Tibial artery (tissue), 4 donors: ENCODE results near the gene AK8.
A peak's percentile ranks its signal among the peaks of the same experiment; 100 is the strongest.

Experiments used
- DNase-seq, 2 donors: peaks; one replicate each; pipeline ENCODE4 v3.0.0-alpha.2; 2019
- H3K27ac ChIP-seq, 2 donors: fragments of 200-600 bp; sonication (generic) in 1 of 2; 1 replicate in 1 of 2; 2 replicates in 1 of 2; pipeline ENCODE4 v1.5.1; 2018 to 2019; ENCODE audit warnings: mild to moderate bottlenecking in 1 of 2
- H3K27me3 ChIP-seq, 2 donors: fragments of 200-600 bp; sonication (generic) in 1 of 2; one replicate each; pipeline versions ENCODE4 v1.5.1 to v1.6.0; 2016 to 2019
- H3K36me3 ChIP-seq, 3 donors: fragments of 200-600 bp; sonication (generic) in 2 of 3; one replicate each; pipeline ENCODE4 v1.5.1; 2016 to 2019; ENCODE audit warnings: mild to moderate bottlenecking in 2 of 3
- H3K4me1 ChIP-seq, 4 donors: fragments of 200-600 bp; sonication (generic) in 2 of 4; 1 replicate in 3 of 4; 2 replicates in 1 of 4; pipeline ENCODE4 v1.5.1; 2016 to 2019
- H3K4me3 ChIP-seq, 2 donors: fragments of 200-600 bp; sonication (generic) in 1 of 2; 1 replicate in 1 of 2; 2 replicates in 1 of 2; pipeline ENCODE4 v1.5.1; 2018 to 2019; ENCODE audit warnings: mild to moderate bottlenecking in 2 of 2
- H3K9me3 ChIP-seq, 3 donors: fragments of 200-600 bp; sonication (generic) in 1 of 3; one replicate each; pipeline ENCODE4 v1.5.1; 2016 to 2019
- intact Hi-C: fragments of 100-400 bp; cut with DNase I; formaldehyde crosslinking; loops from one replicate; pipeline ENCODE4 v1.15.0; 2023; ENCODE audit warnings: low total_unique reads
- TF ChIP-seq, protein P1 (sequence below), 2 experiments: fragments of 200-600 bp in 1 of 2; fragments of 450-650 bp in 1 of 2; IDR thresholded peaks; one replicate each; pipeline ENCODE4 v1.5.1; 2017 to 2019; ENCODE audit warnings: antibody characterized with exemption in 2 of 2, mild to moderate bottlenecking in 1 of 2, moderate library complexity in 1 of 2

Gene AK8, protein sequence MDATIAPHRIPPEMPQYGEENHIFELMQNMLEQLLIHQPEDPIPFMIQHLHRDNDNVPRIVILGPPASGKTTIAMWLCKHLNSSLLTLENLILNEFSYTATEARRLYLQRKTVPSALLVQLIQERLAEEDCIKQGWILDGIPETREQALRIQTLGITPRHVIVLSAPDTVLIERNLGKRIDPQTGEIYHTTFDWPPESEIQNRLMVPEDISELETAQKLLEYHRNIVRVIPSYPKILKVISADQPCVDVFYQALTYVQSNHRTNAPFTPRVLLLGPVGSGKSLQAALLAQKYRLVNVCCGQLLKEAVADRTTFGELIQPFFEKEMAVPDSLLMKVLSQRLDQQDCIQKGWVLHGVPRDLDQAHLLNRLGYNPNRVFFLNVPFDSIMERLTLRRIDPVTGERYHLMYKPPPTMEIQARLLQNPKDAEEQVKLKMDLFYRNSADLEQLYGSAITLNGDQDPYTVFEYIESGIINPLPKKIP

DNA sequence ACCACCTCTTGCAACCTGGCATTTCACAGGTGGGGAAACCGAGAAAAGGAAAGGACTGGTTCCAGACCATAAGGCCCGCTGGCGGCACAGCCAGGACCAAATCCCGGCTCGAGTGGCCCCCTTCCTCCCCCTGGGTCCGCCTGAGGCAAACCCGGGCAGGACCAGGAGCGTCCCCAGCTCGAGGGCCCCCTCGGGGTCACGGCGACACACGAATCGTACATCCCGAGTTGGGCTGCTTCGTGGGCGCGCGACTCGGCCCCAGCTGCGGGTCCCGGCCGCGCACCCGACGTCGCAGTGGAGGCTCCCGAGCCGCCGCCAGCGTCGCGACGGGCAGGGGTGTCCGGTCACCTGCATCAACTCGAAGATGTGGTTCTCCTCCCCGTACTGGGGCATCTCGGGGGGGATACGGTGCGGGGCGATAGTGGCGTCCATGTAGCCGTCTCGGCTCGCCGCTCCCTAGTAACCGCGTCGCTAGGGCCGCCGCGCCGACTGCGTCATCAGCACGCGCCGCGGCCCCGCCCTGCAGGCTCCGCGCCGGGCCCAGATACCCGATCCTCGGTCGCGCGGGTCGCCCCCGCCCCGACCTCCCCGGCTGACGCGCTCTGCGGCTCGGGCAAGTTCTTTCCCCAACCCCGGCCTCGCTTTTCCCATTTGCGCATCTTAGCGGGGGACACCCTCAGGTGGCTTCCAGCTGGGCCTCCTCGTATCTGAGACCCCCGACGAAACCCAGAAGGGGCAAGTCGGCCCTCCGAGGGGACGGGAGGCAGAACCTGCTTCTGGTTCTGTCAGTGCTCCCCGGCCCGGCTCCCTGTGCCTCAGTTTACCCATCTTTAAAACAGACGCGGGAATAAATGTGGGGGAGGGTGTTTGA is at the start of gene AK8:
Gene AK8 (minus strand): TSS at position 461 of the 871 bp plus-strand sequence. CDS start 29 bp downstream, at position 432.
- DNase-seq: peak; percentile 58 to 78
- peak within 1 kb of the TSS; percentile 63 to 75 for H3K4me3 ChIP-seq
- peaks cover 0 to 14% (median 9%) of the 10 kb centered on the region in 4 donors for H3K4me1 ChIP-seq
- no peaks in the 10 kb centered on the region for H3K36me3 ChIP-seq
- TF ChIP-seq, protein P1, sequence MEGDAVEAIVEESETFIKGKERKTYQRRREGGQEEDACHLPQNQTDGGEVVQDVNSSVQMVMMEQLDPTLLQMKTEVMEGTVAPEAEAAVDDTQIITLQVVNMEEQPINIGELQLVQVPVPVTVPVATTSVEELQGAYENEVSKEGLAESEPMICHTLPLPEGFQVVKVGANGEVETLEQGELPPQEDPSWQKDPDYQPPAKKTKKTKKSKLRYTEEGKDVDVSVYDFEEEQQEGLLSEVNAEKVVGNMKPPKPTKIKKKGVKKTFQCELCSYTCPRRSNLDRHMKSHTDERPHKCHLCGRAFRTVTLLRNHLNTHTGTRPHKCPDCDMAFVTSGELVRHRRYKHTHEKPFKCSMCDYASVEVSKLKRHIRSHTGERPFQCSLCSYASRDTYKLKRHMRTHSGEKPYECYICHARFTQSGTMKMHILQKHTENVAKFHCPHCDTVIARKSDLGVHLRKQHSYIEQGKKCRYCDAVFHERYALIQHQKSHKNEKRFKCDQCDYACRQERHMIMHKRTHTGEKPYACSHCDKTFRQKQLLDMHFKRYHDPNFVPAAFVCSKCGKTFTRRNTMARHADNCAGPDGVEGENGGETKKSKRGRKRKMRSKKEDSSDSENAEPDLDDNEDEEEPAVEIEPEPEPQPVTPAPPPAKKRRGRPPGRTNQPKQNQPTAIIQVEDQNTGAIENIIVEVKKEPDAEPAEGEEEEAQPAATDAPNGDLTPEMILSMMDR (IDR thresholded peaks at IDR 0.05): no peak
- H3K9me3 ChIP-seq: no peaks in the 10 kb centered on the region
- peak within 1 kb of the TSS; percentile 70 to 80 for H3K27ac ChIP-seq
- intact Hi-C loops: loop anchor here (10.0 kb wide), 2 partner anchors 67 to 203 kb away; partner anchors contain the start of genes GTF3C4 and TSC1
- H3K27me3 ChIP-seq: no peaks in the 10 kb centered on the region

DNA sequence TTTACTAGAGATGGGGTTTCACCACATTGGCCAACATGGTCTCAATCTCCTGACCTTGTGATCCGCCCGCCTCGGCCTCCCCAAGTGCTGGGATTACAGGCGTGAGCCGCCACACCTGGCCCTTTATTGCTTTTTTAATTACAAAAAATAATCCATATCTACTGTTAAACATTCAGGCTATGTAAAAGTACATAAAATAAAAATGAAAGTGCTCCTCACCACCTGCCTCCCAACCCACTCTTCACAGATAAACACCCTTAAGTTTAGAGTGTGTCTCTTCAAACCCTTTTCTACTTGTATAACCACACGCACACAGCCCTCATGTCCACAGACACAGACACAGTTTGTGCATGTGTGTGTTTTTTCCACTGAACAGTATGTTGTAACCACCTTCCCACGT is 49.6 kb upstream of the AK8 start:
- intact Hi-C loops: no loop called here
- Histone ChIP-seq H3K4me3 (no peak overlapping the region), H3K27ac (no peak overlapping the region), H3K9me3 (no peaks in the 10 kb centered on the region), H3K27me3 (no peaks in the 10 kb centered on the region), H3K36me3 (peaks cover 57 to 83% (median 77%) of the 10 kb centered on the region in 3 donors), H3K4me1 (no peaks in the 10 kb centered on the region)
- DNase-seq: no peak
- TF ChIP-seq, protein P1 (IDR thresholded peaks at IDR 0.05): no peak

DNA sequence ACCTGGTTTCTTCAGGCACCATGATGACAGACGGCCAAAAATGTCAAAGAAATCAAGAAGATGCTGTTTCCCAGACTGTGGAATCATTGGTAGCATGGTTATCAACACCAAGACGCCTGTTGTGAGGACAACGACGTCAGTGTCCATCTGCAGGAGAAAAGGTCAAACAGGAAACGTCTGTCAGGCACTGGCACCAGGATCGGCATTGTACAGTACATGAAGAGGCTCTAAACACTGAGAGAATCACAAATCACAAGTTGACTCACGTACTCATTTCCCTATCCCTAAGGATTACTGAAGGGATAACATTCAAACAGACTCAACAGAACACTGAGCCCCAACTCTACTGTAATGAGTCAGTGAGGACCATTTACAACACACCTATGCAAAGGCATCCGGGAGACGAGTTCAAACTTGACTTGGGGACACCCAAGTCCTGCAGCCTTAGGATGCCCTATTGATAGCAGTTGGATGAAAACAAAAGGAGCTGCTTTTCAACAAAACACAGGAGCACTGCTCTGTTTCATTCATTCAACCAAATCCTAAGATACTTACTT is 45.3 kb upstream of the AK8 start:
- H3K27ac ChIP-seq: no peak overlapping the region
- DNase-seq: no peak
- H3K27me3 ChIP-seq: no peaks in the 10 kb centered on the region
- intact Hi-C loops: no loop called here
- no peaks in the 10 kb centered on the region for H3K4me1 ChIP-seq
- H3K4me3 ChIP-seq: no peak overlapping the region
- TF ChIP-seq, protein P1 (IDR thresholded peaks at IDR 0.05): no peak
- H3K36me3 ChIP-seq: peaks cover 93 to 98% (median 97%) of the 10 kb centered on the region in 3 donors
- H3K9me3 ChIP-seq: no peaks in the 10 kb centered on the region

DNA sequence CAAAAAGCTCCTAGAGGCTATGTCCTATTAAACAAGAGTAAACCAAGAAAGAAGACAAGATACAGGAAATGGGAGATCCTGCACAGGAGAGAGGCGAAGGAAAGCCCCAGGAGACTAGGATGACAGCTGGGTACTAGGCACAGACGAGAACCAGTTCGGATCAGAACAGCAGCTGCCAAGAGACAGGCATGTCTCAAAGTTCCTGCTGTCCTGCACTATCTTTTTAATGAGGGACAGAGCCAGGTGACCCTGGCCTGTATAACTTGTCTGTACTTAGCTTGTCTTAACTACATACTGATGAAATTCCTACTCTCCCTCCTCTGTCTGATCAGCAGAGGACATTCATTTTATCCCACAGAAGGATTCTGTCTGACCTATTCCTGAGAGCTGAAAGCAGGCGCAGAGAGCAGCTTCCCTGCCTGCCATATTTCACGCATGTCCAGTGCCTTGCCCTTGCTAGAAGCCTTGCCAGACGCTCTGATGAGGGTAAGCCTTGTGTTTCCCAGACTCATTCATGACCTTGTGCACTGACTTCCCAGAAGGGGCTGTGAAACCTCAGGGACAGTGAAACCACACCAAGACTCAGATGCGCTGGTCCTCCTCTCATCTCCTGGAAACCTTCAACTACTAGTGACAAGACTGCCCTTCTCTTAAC is 41.7 kb upstream of the AK8 start:
- Histone ChIP-seq H3K9me3 (no peaks in the 10 kb centered on the region), H3K36me3 (peaks cover 92 to 99% (median 95%) of the 10 kb centered on the region in 3 donors), H3K4me3 (no peak overlapping the region), H3K27ac (no peak overlapping the region), H3K4me1 (no peaks in the 10 kb centered on the region), H3K27me3 (no peaks in the 10 kb centered on the region)
- TF ChIP-seq, protein P1 (IDR thresholded peaks at IDR 0.05): no peak
- no peak for DNase-seq
- intact Hi-C loops: no loop called here

DNA sequence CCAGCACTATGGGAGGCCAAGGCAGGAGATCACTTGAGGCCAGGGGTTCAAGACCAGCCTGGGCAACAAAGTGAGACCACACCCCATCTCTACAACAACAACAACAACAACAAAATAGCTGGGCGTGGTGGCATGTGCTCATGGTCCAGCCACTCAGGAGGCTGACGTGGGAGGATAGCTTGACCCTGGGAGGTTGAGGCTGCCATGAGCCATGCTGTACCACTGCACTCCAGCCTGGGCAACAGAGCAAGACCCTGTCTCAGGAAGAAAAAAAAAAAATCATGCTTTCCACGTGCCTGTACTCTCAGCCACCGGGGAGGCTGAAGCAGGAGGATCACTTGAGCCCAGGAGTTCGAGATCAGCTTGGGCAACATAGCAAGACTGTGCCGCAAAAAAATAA is 36.8 kb upstream of the AK8 start:
- H3K36me3 ChIP-seq: peaks cover 74 to 98% (median 76%) of the 10 kb centered on the region in 3 donors
- no peak overlapping the region for H3K27ac ChIP-seq
- intact Hi-C loops: no loop called here

More for the DNA sequence above, 36.8 kb upstream of the AK8 start:
- Histone ChIP-seq H3K27me3 (no peaks in the 10 kb centered on the region), H3K9me3 (no peaks in the 10 kb centered on the region), H3K4me1 (no peaks in the 10 kb centered on the region), H3K4me3 (no peak overlapping the region)
- DNase-seq: no peak
- TF ChIP-seq, protein P1 (IDR thresholded peaks at IDR 0.05): no peak
